Heart right ventricle (tissue), 16 donors: ENCODE results near the gene LRRC26. TPM values are rescaled to one million over a fixed set of nuclear protein-coding genes. Genes with fewer than 3 reads are reported as not detected.

Experiments
- ATAC-seq, 8 donors: fragments of 200-7000 bp; cut with Tn5 transposase; one replicate each; pipeline ENCODE4 v1.9.1; 2020; ENCODE audit warnings: mild to moderate bottlenecking in 8 of 8, moderate library complexity in 8 of 8, moderate number of reproducible peaks in 1 of 8
- DNase-seq, 2 donors: peaks; one replicate each; pipeline ENCODE4 v3.0.0-alpha.2; 2020
- H3K27ac ChIP-seq, 10 donors: fragments of 200-600 bp; sonication (generic) in 2 of 10; one replicate each; pipeline versions ENCODE4 v1.5.0 to v1.8.0; 2020 to 2022; ENCODE audit warnings: mild to moderate bottlenecking in 3 of 10
- H3K27me3 ChIP-seq, 7 donors: fragments of 200-600 bp; one replicate each; pipeline ENCODE4 v1.8.0; 2021 to 2022; ENCODE audit warnings: mild to moderate bottlenecking in 2 of 7
- H3K36me3 ChIP-seq, 9 donors: fragments of 200-600 bp; sonication (generic) in 1 of 9; one replicate each; pipeline versions ENCODE4 v1.5.0 to v1.8.0; 2020 to 2022; ENCODE audit warnings: mild to moderate bottlenecking in 2 of 9
- H3K4me1 ChIP-seq, 9 donors: fragments of 200-600 bp; sonication (generic) in 1 of 9; one replicate each; pipeline versions ENCODE4 v1.5.0 to v1.8.0; 2020 to 2022; ENCODE audit warnings: mild to moderate bottlenecking in 4 of 9
- H3K4me3 ChIP-seq, 10 donors: fragments of 200-600 bp; sonication (generic) in 2 of 10; one replicate each; pipeline versions ENCODE4 v1.5.0 to v1.8.0; 2020 to 2022; ENCODE audit warnings: mild to moderate bottlenecking in 7 of 10, moderate library complexity in 2 of 10
- H3K9me3 ChIP-seq, 11 donors: fragments of 200-600 bp in 10 of 11; sonication (generic) in 2 of 11; one replicate each; pipeline versions ENCODE4 v1.5.0 to v1.8.0; 2013 to 2022; ENCODE audit warnings: mild to moderate bottlenecking in 2 of 11, control low read depth in 1 of 11, moderate library complexity in 1 of 11
- CTCF ChIP-seq, 9 donors: fragments of 200-600 bp; sonication (generic) in 2 of 9; IDR thresholded peaks; one replicate each; pipeline versions ENCODE4 v1.5.0 to v1.8.0; 2021 to 2022; ENCODE audit warnings: antibody characterized with exemption in 9 of 9, mild to moderate bottlenecking in 5 of 9, moderate library complexity in 1 of 9
- WGBS, 2 donors: extraction: QIAGEN DNeasy Blood & Tissue Kit; methylation state at CpG; one replicate each; pipeline ENCODE4 v1.1.7; 2013; ENCODE audit warnings: inconsistent platforms in 1 of 2; 5-methylcytosine and 5-hydroxymethylcytosine counted together
- intact Hi-C, 10 donors: fragments of 100-400 bp; cut with DNase I; formaldehyde crosslinking; loops; one replicate each; pipeline versions ENCODE4 v1.11.1 to v1.14.2; 2022
- polyA plus RNA-seq, 2 donors: library from polyadenylated mRNA; stranded (reverse); fragments of 200-250 nt; gene quantifications; one replicate each; pipeline ENCODE4 v1.2.3, GENCODE V29; 2013
- total RNA-seq, 10 donors: library from RNA; stranded (reverse); fragmentation: NEBNext Ultra II Directional in 3 of 10; extraction: Animal tissue kit (Norgen Biotek cat#: 25700) in 3 of 10; gene quantifications; one replicate each; pipeline versions ENCODE4 v1.2.1 to v1.2.4, GENCODE V29; 2021 to 2023
- donor health status: Arrhythmogenic right ventricular cardiomyopathy.
- donor health status: ischemic (EF 13 %, LVEDD 7.1; RV severe dilation, severe dysfunction).
- donor health status: healthy with polysubstance abuse.
- donor health status: DM: no; HTN: yes; CAD: no.
- donor health status: DM: no; HTN: no; CAD: no.
- donor health status: ischemic (EF 25% LVEDD 6.9; RV normal size, moderate dysfunction).
- donor health status: ischemic (EF 25% LVEDD 5.7; RV mildly dilated, moderate dysfunction).
- donor health status: healthy.
- donor health status: DM: yes; HTN: yes; CAD: no.
- donor health status: Ischemic cardiomyopathy.
- donor health status: ischemic (EF 35%, LVEDD 5.7; RV mildly dilated, moderate dysfunction).
- donor health status: nonischemic (EF 11% LVEDD 7.7; RV severe dilation, severe dysfunction).
- donor health status: DM: yes; HTN: yes; CAD: no.
- donor health status: PGD.
- donor health status: ischemic (EF 29% LVEDD 5.4; RV normal size, mild dysfunction).
- donor health status: nonischemic (EF 23%, LVEDD 6.1; RV moderate dilation, normal function).

Gene LRRC26
- total and polyA plus RNA-seq, 12 donors = not detected

DNA sequence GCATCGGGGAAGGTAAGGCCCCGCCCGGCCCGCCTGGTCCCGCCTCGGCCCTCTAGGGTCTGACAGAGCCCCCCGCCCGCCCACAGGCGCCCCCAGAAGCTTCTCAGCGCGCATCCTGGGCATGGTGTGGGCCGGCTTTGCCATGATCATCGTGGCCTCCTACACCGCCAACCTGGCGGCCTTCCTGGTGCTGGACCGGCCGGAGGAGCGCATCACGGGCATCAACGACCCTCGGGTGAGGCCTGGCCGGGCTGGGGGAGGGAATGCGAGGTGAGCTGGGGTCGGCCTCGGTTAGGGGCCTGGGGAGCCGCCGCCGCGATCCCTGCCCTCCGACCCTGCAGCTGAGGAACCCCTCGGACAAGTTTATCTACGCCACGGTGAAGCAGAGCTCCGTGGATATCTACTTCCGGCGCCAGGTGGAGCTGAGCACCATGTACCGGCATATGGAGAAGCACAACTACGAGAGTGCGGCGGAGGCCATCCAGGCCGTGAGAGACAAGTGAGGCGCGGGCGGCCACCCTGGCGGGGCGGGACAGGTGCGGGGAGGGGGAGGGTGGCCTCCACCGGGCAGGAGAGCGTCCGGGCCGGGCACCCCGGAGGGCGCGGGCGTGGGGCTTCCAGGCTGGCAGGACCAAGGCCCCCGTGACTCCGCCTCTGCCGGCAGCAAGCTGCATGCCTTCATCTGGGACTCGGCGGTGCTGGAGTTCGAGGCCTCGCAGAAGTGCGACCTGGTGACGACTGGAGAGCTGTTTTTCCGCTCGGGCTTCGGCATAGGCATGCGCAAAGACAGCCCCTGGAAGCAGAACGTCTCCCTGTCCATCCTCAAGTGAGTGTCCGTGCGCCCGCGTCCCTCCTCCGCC lies 7.1 kb downstream of the LRRC26 start:
- peak in 3 of 9 donors; percentile 21 to 25 (median 22) for TF ChIP-seq CTCF (IDR thresholded peaks at IDR 0.05)
- 4 to 6% methylated on average over 74 of the region's 74 CpGs for WGBS, 2 donors
- peaks cover 72 to 100% (median 100%) of the 10 kb centered on the region in 7 donors for H3K27me3 ChIP-seq
- H3K9me3 ChIP-seq = no peaks in the 10 kb centered on the region
- peak overlapping the region; percentile 5 to 41 (median 30) for H3K4me3 ChIP-seq
- H3K4me1 ChIP-seq = peaks cover 4 to 27% (median 20%) of the 10 kb centered on the region in 9 donors
- no peak overlapping the region for H3K27ac ChIP-seq
- H3K36me3 ChIP-seq = no peaks in the 10 kb centered on the region
- intact Hi-C loops = no loop called here
- ATAC-seq = peak in 5 of 8 donors; percentile 21 to 46 (median 41)
- DNase-seq = no peak

GRCh38 chr9:137161558-137162486 lies 8.0 kb downstream of the LRRC26 start:
- no peaks in the 10 kb centered on the region for H3K36me3 ChIP-seq
- no peak for TF ChIP-seq CTCF (IDR thresholded peaks at IDR 0.05)
- H3K4me3 ChIP-seq = no peak overlapping the region
- no peak overlapping the region for H3K27ac ChIP-seq
- intact Hi-C loops = no loop called here
- peaks cover 3 to 23% (median 17%) of the 10 kb centered on the region in 9 donors for H3K4me1 ChIP-seq
- ATAC-seq = no peak
- 3 to 5% methylated on average over 55 to 69 of the region's 71 CpGs for whole genome bisulfite sequencing, 2 donors
- no peaks in the 10 kb centered on the region for H3K9me3 ChIP-seq
- peaks cover 64 to 100% (median 100%) of the 10 kb centered on the region in 7 donors for H3K27me3 ChIP-seq
- no peak for DNase-seq

DNA sequence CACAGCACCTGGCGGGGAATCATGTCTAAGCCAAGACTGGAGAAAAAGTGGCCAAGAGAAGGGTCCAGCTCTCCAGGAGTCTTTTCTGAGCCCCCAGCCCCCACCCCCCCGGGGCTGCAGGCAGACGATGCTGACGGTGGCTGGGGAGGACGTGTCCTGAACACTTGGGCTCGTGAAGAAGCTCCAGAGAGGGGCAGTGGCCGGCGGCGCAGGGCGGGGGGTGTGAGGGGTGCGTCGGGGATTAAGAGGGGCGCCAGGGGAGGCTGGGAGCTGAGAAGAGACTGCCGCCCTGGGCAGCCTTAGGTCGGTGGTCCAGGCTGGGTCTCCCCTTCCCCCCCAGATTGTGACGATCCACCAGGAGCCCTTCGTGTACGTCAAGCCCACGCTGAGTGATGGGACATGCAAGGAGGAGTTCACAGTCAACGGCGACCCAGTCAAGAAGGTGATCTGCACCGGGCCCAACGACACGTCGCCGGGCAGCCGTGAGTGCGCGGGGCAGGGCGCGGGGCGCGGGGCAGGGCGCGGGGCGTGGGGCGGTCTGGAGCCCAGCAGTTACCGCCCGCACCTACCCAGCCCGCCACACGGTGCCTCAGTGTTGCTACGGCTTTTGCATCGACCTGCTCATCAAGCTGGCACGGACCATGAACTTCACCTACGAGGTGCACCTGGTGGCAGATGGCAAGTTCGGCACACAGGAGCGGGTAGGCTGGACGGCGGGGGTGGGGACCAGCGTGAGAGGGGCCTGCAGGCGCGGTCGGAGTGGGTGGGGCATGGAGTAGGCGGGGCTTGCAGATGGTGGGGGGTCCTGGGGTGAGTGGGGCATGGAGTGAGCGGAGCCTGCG lies 8.9 kb downstream of the LRRC26 start:
- peaks cover 55 to 100% (median 100%) of the 10 kb centered on the region in 7 donors for H3K27me3 ChIP-seq
- peaks cover 3 to 30% (median 25%) of the 10 kb centered on the region in 9 donors for H3K4me1 ChIP-seq
- no peak overlapping the region for H3K27ac ChIP-seq
- 32 to 36% methylated on average over 55 to 56 of the region's 56 CpGs for WGBS, 2 donors
- TF ChIP-seq CTCF (IDR thresholded peaks at IDR 0.05) = no peak
- DNase-seq (no peak), ATAC-seq (no peak)
- H3K4me3 ChIP-seq = no peak overlapping the region
- no peaks in the 10 kb centered on the region for H3K9me3 ChIP-seq
- H3K36me3 ChIP-seq = no peaks in the 10 kb centered on the region
- intact Hi-C loops = no loop called here
